Non-pigmented ciliary epithelial cell (primary cell): ENCODE measurements around the gene GJB4.
"Not testable (repeated sequence)": the region's sequence is repeated elsewhere in the genome, so short reads cannot be mapped to it uniquely, and the experiment has no call there.

ENCODE experiments used
- DNase-seq: peaks from one replicate; pipeline ENCODE4 v3.0.0-alpha.2; 2010; ENCODE audit warnings: low read depth

Gene GJB4

GRCh38 chr1:34800214-34800613, 40.7 kb downstream of the GJB4 start:
- no peak for DNase-seq

- no peak for DNase-seq
Measured at GRCh38 chr1:34803770-34804169, 44.2 kb downstream of the GJB4 start.

- peak; percentile 17 for DNase-seq
Measured at GRCh38 chr1:34806396-34806795, 46.9 kb downstream of the GJB4 start.

GRCh38 chr1:34808051-34808810, 48.7 kb downstream of the GJB4 start:
- no peak for DNase-seq

GRCh38 chr1:34810781-34811180, 51.2 kb downstream of the GJB4 start:
- DNase-seq: not testable (repeated sequence)
